Skin of body (tissue), 3 donors: Measurements from ENCODE around the gene GTF2E1. TPM values are rescaled to one million over a fixed set of nuclear protein-coding genes. Genes with fewer than 3 reads are reported as not detected.

Experiments used
- DNase-seq: peaks from one replicate; lab custom pipeline; 2025; lab: John Stamatoyannopoulos, UW
- small RNA-seq: library from RNA; depleted of rRNA; stranded (forward); fragments of <200 nt; gene quantifications from one replicate; pipeline ENCODE3, GENCODE V24; 2014; ENCODE audit warnings: low replicate concordance
- total RNA-seq: library from RNA; depleted of rRNA; stranded (reverse); fragments of >200 nt; gene quantifications from one replicate; pipeline ENCODE4 v1.2.3, GENCODE V29; 2014

The GTF2E1 gene
- total RNA-seq, 1 donor from 2014 or later, result 12.7 TPM

DNA sequence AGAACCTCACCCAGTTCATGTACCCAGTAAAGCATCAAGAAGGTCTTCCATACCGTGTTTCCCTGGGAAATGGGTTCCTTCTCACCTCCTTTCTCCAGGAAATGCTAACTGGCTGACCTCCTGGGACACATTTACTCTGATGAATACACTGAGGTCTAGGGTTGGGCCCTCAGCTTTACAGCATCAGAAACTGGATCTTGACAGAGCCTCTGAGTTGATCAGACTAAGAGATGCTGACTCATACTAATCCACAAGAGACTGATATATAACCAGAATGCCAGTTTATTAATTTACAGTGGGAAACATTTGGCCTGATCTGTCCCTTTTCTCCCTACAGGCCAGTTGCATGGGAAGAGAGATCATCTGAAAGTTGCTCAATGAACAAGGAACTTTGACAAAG, 55.8 kb downstream of the GTF2E1 start:
- no peak for DNase-seq

DNA sequence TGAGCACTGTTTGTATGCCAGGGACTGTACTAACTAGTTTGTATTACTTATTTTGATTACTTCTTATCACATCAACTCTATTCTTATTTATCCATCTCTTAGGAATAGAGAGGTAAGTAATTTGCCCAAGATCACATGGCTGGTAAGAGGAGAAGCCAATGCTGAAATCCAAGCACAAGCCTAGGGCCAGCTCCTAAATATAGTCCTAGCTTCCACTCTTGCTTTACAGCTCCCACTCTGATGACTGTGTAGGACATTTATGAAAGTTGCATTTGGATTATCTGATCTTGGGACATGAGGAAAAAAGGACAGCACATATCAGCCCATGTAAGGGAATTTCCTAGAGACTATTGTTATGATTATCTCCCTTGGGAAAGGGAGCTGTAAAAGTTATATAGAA, 58.1 kb downstream of the GTF2E1 start:
- DNase-seq, result no peak

DNA sequence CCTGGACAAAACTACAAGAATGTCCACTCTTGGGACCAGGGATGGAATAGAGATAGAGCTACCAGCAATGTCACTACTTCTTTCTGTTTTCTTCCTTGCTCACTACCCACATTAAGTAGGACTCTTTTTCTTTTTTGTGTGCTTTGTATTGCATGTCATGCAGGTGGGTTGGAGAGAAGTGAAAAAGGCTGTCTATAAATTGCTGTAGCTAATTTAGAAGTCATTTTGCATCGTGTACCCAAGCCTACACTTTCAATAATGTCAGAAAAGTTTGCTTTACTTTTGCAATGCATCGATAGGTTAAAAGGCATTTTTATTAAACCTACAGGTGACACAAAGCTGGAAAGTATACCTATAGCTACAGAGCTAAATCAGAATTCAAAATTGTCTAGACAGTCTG, 58.9 kb downstream of the GTF2E1 start:
- DNase-seq, result no peak

DNA sequence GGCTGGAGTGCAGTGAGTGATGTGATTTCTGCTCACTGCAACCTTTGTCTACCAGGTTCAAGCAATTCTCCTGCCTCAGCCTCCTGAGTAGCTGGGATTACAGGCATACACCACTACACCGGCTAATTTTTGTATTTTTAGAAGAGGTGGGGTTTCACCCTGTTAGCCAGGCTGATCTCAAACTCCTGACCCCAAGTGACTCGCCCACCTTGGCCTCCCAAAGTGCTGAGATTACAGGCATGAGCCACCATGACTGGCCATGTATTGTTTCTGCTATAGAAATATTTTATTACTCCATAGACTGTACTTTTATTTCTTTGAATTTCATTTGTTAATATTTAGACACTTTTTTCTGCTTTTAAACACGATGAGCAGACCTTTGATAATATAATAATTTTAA, 60.4 kb downstream of the GTF2E1 start:
- no peak for DNase-seq

DNA sequence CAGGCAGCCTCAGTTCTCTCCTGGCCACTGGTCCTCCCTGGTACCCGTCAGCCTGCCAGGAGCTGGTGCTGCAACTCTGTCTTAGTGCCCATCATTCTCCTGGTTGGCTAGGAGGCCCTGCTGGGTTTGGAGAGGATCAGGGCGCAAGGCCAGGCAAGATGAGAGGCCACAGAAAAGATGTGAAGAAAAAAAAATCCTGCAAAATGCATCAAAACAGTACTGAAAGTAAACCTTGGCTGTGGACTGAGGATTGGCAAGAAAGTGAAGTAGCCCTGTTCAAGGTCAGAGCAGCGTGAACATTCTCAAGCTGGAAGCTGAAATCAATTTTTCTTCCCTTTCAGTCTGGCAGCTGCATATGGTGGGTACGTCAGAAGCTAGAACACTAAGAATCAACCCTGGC, 74.2 kb downstream of the GTF2E1 start:
- no peak for DNase-seq

DNA sequence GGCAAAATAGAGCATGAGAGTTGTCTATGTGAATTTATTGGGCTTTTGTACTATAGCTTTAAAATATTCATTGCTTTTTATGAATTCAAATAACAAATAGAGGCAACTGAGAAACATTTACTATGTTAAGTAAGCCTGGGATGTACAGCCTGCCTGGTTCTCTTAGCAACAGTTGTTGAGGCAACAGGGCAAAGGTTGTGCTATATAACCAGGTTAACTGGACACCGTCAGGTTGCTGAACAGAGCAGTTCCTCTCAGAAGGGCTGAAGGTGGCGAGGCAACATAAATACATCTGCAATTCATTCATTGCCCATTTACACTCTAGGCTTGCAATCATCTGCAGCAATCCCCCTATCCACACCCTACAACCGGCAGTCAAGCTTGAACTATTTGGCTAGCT, 78.2 kb downstream of the GTF2E1 start:
- DNase-seq, result no peak

DNA sequence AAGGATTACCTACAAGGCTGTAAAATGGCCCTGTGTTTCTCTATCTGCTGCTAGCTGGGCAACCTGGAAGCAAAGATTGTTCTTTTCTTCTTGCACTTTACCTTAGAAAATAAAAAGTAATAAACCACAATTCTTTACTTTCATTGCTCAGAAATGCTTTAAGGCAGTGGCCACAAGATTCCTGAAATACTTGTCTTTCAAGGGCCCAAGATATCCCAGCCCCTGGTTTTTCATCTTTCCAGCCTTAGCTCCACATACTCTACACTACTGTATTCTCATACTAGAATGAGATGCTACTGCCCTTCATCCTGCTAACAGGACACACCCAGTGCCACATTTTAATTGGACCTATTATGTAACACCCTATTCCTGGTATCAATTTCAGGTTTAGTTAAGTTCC, 78.9 kb downstream of the GTF2E1 start:
- no peak for DNase-seq

DNA sequence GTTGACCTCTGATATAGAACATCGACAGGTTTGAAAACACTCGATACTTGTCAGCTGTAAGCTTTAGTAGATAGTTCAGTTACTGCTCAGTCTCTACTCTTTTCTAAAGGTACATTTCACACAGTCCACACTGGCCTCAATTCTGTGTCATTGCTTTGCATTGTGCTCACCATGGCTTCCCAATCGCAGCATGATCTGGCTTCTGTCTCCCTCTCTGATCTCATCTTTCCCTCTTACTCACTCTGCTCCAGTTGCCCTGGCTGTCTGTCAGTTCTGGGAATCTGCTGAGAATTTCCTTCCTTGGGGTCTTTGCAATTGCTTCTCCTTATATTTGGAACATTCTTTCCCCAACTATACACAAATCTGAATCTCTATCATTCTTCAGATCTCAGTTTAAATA, 80.6 kb downstream of the GTF2E1 start:
- no peak for DNase-seq

DNA sequence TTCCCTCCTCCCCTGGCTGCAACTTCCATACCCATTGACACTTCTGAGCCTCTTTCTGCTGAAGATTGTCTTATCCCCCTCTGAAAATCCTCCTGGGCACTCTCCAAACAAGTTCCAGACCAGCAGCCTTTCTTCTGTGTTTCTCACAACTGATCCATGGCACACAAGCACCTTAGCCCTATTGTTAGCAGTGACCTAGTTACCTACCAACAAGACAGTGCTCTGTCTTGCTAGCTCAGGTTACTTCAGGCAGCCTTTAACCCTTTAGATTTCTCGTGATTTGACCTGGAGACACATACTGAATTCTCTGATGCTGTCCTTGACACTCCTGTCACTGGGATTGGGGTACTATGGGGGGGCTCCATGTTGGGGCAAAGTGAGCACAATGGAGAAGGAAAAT, 82.1 kb downstream of the GTF2E1 start:
- DNase-seq, result no peak

DNA sequence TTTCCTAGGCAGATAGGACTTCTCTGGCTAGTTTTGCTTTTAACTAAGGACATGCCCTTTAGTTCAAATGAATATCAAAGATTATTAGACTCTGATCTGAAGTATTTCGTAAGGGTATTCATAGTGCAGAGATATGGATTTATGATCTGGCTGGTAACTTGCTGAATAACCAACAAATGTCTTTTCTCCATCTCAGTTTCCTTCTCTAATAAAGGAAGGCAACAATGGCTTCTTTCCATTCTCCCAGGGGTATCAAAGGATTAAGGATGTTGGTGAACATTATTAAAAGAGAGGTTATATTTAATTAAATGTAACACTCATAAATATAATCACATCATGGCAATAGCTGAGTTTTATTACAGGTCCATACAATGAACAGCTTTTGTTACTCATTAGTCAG, 86.3 kb downstream of the GTF2E1 start:
- DNase-seq, result no peak

DNA sequence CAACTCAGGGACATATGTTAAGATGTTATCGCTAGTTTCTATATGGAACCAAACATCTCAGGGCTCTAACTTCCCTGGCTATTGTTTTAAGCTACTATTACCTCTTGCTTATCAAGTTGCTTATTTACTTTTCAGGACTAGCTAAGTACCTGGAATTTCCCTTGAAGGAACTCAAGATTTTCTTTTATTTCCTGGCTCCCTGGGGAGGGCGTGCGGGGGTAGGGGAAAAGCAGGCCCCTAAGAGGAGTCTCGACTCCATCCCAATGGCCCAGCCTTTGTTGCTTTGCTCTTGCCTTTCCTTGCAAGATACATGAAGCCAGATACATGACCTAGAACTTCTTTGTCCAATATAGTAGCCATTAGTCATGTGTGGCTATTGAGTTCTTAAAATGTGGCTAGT, 88.5 kb downstream of the GTF2E1 start:
- no peak for DNase-seq

Small RNA genes within 50 kb of the gene (small RNA-seq; reads per million reads assigned to genes)
- gene MTCO1P29, result not detected
- not detected for gene MTCO2P29

Other genes with a start within 250 kb of the GTF2E1 start
- gene NDUFB4, start 146.4 kb upstream of the GTF2E1 start, total RNA-seq, result 33.8 TPM
- not detected for gene HGD, start 60.5 kb upstream of the GTF2E1 start, total RNA-seq
- 10.4 TPM for gene RABL3, start 228 bp upstream of the GTF2E1 start, total RNA-seq
- not detected for gene STXBP5L, start 165.5 kb downstream of the GTF2E1 start, total RNA-seq